Calu3 (cell line): Measurements from ENCODE around the gene EFCAB11. TPM values are rescaled to one million over a fixed set of nuclear protein-coding genes. Genes with fewer than 3 reads are reported as not detected.

Source experiments
- BruUV-seq: library from RNA; stranded (reverse); fragments of 400-500 nt; replicated peaks from 2 replicates; lab custom pipeline; 2021; lab: Mats Ljungman, UMichigan
- CTCF ChIA-PET: fragments of 300-600 bp; sonication (Branson Sonifier 250); formaldehyde crosslinking; loops from one replicate; lab custom pipeline; 2022; ENCODE audit warnings: antibody characterized with exemption; lab: Charles Lee
- DNase-seq: peaks from one replicate; pipeline ENCODE4 v3.0.0; 2022
- H3K27ac Mint-ChIP-seq: one replicate; pipeline ENCODE4 v1.8.0; 2022; ENCODE audit warnings: mixed read lengths; ENCODE audit not compliant: unreplicated experiment
- H3K27me3 Mint-ChIP-seq: one replicate; pipeline ENCODE4 v1.8.0; 2022; ENCODE audit warnings: mixed read lengths; ENCODE audit not compliant: unreplicated experiment
- H3K36me3 Mint-ChIP-seq: one replicate; pipeline ENCODE4 v1.8.0; 2022; ENCODE audit warnings: mild to moderate bottlenecking, moderate library complexity, mixed read lengths; ENCODE audit not compliant: insufficient read depth, unreplicated experiment
- H3K4me1 Mint-ChIP-seq: one replicate; pipeline ENCODE4 v1.8.0; 2022; ENCODE audit warnings: mild to moderate bottlenecking, low read depth, mixed read lengths; ENCODE audit not compliant: unreplicated experiment
- H3K4me3 Mint-ChIP-seq: one replicate; pipeline ENCODE4 v1.8.0; 2022; ENCODE audit warnings: mild to moderate bottlenecking, low read depth, moderate library complexity, mixed read lengths; ENCODE audit not compliant: unreplicated experiment
- H3K9me3 Mint-ChIP-seq: one replicate; pipeline ENCODE4 v1.8.0; 2022; ENCODE audit warnings: low read depth, mixed read lengths; ENCODE audit not compliant: unreplicated experiment
- intact Hi-C: fragments of 100-400 bp; cut with micrococcal nuclease; formaldehyde crosslinking; loops from one replicate; pipeline ENCODE4 v1.10.0; 2022; ENCODE audit not compliant: unreplicated experiment
- total RNA-seq: library from RNA; stranded (reverse); gene quantifications from 2 replicates; pipeline ENCODE4 v1.2.3, GENCODE V29; 2022
- TF ChIP-seq, protein P1 (sequence below): fragments of 200-600 bp; IDR thresholded peaks from one replicate; pipeline ENCODE4 v1.8.0; 2022; ENCODE audit warnings: antibody characterized with exemption; ENCODE audit not compliant: unreplicated experiment

EFCAB11 gene
- total RNA-seq, 1 experiment from 2014 or later = 29.4 TPM

DNA sequence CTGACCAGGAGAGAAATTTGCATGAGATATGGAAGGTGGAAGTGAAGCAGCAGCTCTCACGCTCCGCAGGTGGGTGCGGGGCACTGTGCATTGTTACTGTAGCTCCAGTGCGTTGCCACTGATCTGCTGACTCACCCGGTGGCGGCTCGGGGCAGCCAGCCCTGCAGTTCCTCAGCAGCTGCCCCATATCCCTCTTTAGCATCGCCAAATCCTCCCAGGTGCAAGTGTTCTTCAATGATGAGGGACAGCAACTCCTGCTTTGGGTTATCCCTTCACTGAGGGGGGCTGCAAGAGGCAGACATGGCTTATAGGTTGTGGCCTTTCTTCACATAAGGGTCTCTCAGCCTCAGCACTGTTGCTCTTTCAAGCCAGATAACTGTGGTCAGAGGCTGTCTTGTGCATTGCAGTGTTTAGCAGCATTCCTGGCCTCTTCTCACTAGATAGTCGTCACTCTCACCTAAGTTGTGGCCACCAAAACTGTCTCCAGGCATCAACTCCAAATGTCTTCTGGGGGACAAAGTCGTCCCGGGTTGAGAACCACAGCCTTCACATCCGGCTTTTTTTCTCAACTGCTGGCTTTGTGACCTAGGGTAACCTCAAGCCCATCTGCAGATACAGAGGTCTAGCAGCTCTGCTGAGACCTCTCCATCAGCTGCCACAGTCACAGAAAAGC is 180.8 kb downstream of the EFCAB11 start:
- H3K4me1 Mint-ChIP-seq = no peaks in the 10 kb centered on the region
- H3K36me3 Mint-ChIP-seq = no peaks in the 10 kb centered on the region
- TF ChIP-seq, protein P1, sequence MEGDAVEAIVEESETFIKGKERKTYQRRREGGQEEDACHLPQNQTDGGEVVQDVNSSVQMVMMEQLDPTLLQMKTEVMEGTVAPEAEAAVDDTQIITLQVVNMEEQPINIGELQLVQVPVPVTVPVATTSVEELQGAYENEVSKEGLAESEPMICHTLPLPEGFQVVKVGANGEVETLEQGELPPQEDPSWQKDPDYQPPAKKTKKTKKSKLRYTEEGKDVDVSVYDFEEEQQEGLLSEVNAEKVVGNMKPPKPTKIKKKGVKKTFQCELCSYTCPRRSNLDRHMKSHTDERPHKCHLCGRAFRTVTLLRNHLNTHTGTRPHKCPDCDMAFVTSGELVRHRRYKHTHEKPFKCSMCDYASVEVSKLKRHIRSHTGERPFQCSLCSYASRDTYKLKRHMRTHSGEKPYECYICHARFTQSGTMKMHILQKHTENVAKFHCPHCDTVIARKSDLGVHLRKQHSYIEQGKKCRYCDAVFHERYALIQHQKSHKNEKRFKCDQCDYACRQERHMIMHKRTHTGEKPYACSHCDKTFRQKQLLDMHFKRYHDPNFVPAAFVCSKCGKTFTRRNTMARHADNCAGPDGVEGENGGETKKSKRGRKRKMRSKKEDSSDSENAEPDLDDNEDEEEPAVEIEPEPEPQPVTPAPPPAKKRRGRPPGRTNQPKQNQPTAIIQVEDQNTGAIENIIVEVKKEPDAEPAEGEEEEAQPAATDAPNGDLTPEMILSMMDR = no peak
- H3K27me3 Mint-ChIP-seq = no peaks in the 10 kb centered on the region
- no TSS peak for BruUV-seq
- no peak overlapping the region for H3K4me3 Mint-ChIP-seq
- CTCF ChIA-PET = no interaction called here
- intact Hi-C loops = no loop called here
- peak; percentile 67 for DNase-seq
- H3K27ac Mint-ChIP-seq = no peak overlapping the region
- no peaks in the 10 kb centered on the region for H3K9me3 Mint-ChIP-seq

DNA sequence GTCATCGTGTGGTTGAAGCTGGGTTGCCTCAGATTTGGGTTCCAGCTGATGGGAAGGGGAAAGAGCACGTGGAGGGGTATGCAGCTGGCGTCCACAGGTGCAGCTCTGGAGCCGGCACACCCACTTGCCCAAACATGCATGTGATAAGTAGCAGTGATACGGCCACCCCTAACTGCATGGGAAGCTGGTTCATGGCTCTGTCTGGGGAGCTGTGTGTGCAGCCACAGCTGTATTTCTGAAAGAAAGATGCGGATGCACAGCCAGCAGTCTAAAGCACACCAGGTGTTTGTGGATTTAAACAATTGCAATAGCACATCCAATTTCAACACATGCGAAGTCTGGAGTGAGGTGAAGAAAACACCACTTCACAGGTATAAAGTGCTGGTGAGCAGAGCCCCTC is 181.4 kb downstream of the EFCAB11 start:
- no TSS peak for BruUV-seq
- CTCF ChIA-PET = interaction anchor here (0.8 kb wide), 1 partner anchor 121 kb away, joined by 4 read pairs; no protein-coding TSS in a partner anchor
- Mint-ChIP-seq H3K4me1 (no peaks in the 10 kb centered on the region), H3K27ac (no peak overlapping the region), H3K9me3 (no peaks in the 10 kb centered on the region), H3K27me3 (no peaks in the 10 kb centered on the region), H3K36me3 (no peaks in the 10 kb centered on the region), H3K4me3 (no peak overlapping the region)
- TF ChIP-seq, protein P1 = no peak
- no peak for DNase-seq
- intact Hi-C loops = no loop called here

DNA sequence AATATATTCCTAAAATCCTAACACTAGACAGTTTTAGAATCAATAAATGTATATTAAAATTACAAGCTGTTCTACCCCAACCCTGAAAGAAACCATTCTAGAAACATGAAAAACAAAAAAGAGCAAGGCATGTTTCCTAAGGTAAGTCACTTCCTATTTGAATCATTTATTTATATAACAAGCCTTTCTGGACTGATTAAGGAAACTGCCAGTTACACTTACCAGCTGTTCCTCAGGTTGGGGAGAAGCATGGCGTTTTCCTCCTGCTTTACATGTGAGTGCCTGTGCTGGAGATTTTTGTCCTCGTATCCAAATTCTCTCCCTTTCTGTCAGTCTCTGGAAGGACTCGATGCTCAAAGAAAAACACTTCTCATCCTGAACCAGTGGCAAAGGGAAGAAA is 183.3 kb downstream of the EFCAB11 start:
- CTCF ChIA-PET = no interaction called here
- no peak for DNase-seq
- Mint-ChIP-seq H3K36me3 (no peaks in the 10 kb centered on the region), H3K4me1 (no peaks in the 10 kb centered on the region), H3K27ac (no peak overlapping the region), H3K27me3 (no peaks in the 10 kb centered on the region), H3K4me3 (no peak overlapping the region), H3K9me3 (no peaks in the 10 kb centered on the region)
- TF ChIP-seq, protein P1 = no peak
- intact Hi-C loops = no loop called here
- no TSS peak for BruUV-seq

DNA sequence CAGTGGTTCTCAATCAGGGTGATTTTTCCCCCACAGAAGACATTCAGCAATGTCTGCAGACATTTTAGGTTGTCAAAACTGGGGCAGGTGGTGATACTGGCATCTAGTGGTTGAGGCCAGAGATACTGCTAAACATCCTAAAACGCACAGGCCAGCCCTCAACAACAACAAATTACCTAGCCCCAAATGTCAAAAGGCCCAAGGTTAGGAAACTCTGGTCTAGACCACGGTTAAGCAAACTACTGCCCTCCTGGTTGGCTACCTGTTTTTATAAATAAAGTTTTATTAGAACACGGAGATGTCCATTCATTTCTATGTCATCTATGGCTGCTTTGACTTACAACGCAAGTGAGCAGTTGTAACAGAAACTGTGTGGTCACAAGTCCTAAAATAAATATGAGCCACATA is 186.7 kb downstream of the EFCAB11 start:
- CTCF ChIA-PET = no interaction called here
- TF ChIP-seq, protein P1 = no peak
- peak; percentile 25 for DNase-seq
- Mint-ChIP-seq H3K4me1 (no peaks in the 10 kb centered on the region), H3K27ac (no peak overlapping the region), H3K4me3 (no peak overlapping the region), H3K9me3 (no peaks in the 10 kb centered on the region), H3K36me3 (no peaks in the 10 kb centered on the region), H3K27me3 (no peaks in the 10 kb centered on the region)
- intact Hi-C loops = loop anchor here (1.0 kb wide), 1 partner anchor 728 kb away; no protein-coding TSS in a partner anchor
- BruUV-seq = no TSS peak
